ENCODE data around the gene NCAM1. TPM values are rescaled to one million over a fixed set of nuclear protein-coding genes. Genes with fewer than 3 reads are reported as not detected.

The NCAM1 gene
- total RNA-seq, 2 donors from 2014 or later, result 0.40 to 0.44 TPM

GRCh38 chr11:113090716-113091480 lies 129.7 kb downstream of the NCAM1 start:
- no peak for DNase-seq
- Mint-ChIP-seq H3K4me3 (no peak overlapping the region), H3K27me3 (peaks cover 28% of the 10 kb centered on the region), H3K4me1 (no peaks in the 10 kb centered on the region), H3K36me3 (ENCODE audit: low read depth) (no peaks in the 10 kb centered on the region), H3K27ac (no peak overlapping the region)
- H3K9me3 ChIP-seq (ENCODE audit: control insufficient read depth, low read length, poor library complexity, severe bottlenecking), result no peaks in the 10 kb centered on the region
- ATAC-seq, result no peak

GRCh38 chr11:113091481-113091780 lies 130.2 kb downstream of the NCAM1 start:
- no peak for ATAC-seq
- Mint-ChIP-seq H3K4me3 (no peak overlapping the region), H3K27me3 (peaks cover 28% of the 10 kb centered on the region), H3K4me1 (no peaks in the 10 kb centered on the region), H3K36me3 (ENCODE audit: low read depth) (no peaks in the 10 kb centered on the region), H3K27ac (no peak overlapping the region)
- H3K9me3 ChIP-seq (ENCODE audit: control insufficient read depth, low read length, poor library complexity, severe bottlenecking), result no peaks in the 10 kb centered on the region
- no peak for DNase-seq

- no peak for ATAC-seq
- Mint-ChIP-seq H3K27me3 (peaks cover 9% of the 10 kb centered on the region), H3K27ac (no peak overlapping the region), H3K4me3 (no peak overlapping the region), H3K36me3 (ENCODE audit: low read depth) (no peaks in the 10 kb centered on the region), H3K4me1 (no peaks in the 10 kb centered on the region)
- H3K9me3 ChIP-seq (ENCODE audit: control insufficient read depth, low read length, poor library complexity, severe bottlenecking), result no peaks in the 10 kb centered on the region
- no peak for DNase-seq
Observed at GRCh38 chr11:113096648-113097047, 135.4 kb downstream of the NCAM1 start.

- Mint-ChIP-seq H3K36me3 (ENCODE audit: low read depth) (no peaks in the 10 kb centered on the region), H3K27ac (no peak overlapping the region), H3K27me3 (peaks cover 29% of the 10 kb centered on the region), H3K4me1 (no peaks in the 10 kb centered on the region), H3K4me3 (no peak overlapping the region)
- DNase-seq (no peak), ATAC-seq (no peak)
- no peaks in the 10 kb centered on the region for H3K9me3 ChIP-seq (ENCODE audit: control insufficient read depth, low read length, poor library complexity, severe bottlenecking)
Observed at GRCh38 chr11:113103932-113104690, 142.9 kb downstream of the NCAM1 start.

GRCh38 chr11:113104691-113105251 lies 143.6 kb downstream of the NCAM1 start:
- no peak overlapping the region for H3K4me3 Mint-ChIP-seq
- ATAC-seq (no peak), DNase-seq (no peak)
- no peaks in the 10 kb centered on the region for H3K36me3 Mint-ChIP-seq (ENCODE audit: low read depth)
- no peak overlapping the region for H3K27ac Mint-ChIP-seq
- H3K9me3 ChIP-seq (ENCODE audit: control insufficient read depth, low read length, poor library complexity, severe bottlenecking), result no peaks in the 10 kb centered on the region
- H3K27me3 Mint-ChIP-seq, result peaks cover 36% of the 10 kb centered on the region
- H3K4me1 Mint-ChIP-seq, result no peaks in the 10 kb centered on the region

GRCh38 chr11:113105592-113105991 lies 144.4 kb downstream of the NCAM1 start:
- no peaks in the 10 kb centered on the region for H3K4me1 Mint-ChIP-seq
- no peaks in the 10 kb centered on the region for H3K36me3 Mint-ChIP-seq (ENCODE audit: low read depth)
- H3K27me3 Mint-ChIP-seq, result peaks cover 40% of the 10 kb centered on the region
- ATAC-seq (no peak), DNase-seq (no peak)
- H3K9me3 ChIP-seq (ENCODE audit: control insufficient read depth, low read length, poor library complexity, severe bottlenecking), result no peaks in the 10 kb centered on the region
- no peak overlapping the region for H3K27ac Mint-ChIP-seq
- no peak overlapping the region for H3K4me3 Mint-ChIP-seq

- ATAC-seq (no peak), DNase-seq (no peak)
- Mint-ChIP-seq H3K36me3 (ENCODE audit: low read depth) (no peaks in the 10 kb centered on the region), H3K4me3 (no peak overlapping the region), H3K4me1 (no peaks in the 10 kb centered on the region), H3K27me3 (peaks cover 40% of the 10 kb centered on the region), H3K27ac (no peak overlapping the region)
- H3K9me3 ChIP-seq (ENCODE audit: control insufficient read depth, low read length, poor library complexity, severe bottlenecking), result no peaks in the 10 kb centered on the region
Observed at GRCh38 chr11:113106507-113106906, 145.3 kb downstream of the NCAM1 start.

GRCh38 chr11:113110046-113110445 lies 148.8 kb downstream of the NCAM1 start:
- H3K9me3 ChIP-seq (ENCODE audit: control insufficient read depth, low read length, poor library complexity, severe bottlenecking), result no peaks in the 10 kb centered on the region
- DNase-seq, result no peak
- H3K36me3 Mint-ChIP-seq (ENCODE audit: low read depth), result no peaks in the 10 kb centered on the region
- H3K4me1 Mint-ChIP-seq, result no peaks in the 10 kb centered on the region
- no peak overlapping the region for H3K27ac Mint-ChIP-seq
- no peak overlapping the region for H3K4me3 Mint-ChIP-seq
- peaks cover 56% of the 10 kb centered on the region for H3K27me3 Mint-ChIP-seq
- no peak for ATAC-seq

GRCh38 chr11:113111156-113111555 lies 149.9 kb downstream of the NCAM1 start:
- H3K27me3 Mint-ChIP-seq, result peaks cover 53% of the 10 kb centered on the region
- no peak for DNase-seq
- no peaks in the 10 kb centered on the region for H3K9me3 ChIP-seq (ENCODE audit: control insufficient read depth, low read length, poor library complexity, severe bottlenecking)
- H3K36me3 Mint-ChIP-seq (ENCODE audit: low read depth), result no peaks in the 10 kb centered on the region
- H3K4me3 Mint-ChIP-seq, result no peak overlapping the region
- no peaks in the 10 kb centered on the region for H3K4me1 Mint-ChIP-seq
- no peak for ATAC-seq
- H3K27ac Mint-ChIP-seq, result no peak overlapping the region

- Mint-ChIP-seq H3K36me3 (ENCODE audit: low read depth) (no peaks in the 10 kb centered on the region), H3K27me3 (peaks cover 47% of the 10 kb centered on the region), H3K4me3 (no peak overlapping the region), H3K27ac (no peak overlapping the region), H3K4me1 (no peaks in the 10 kb centered on the region)
- ATAC-seq (no peak), DNase-seq (no peak)
- H3K9me3 ChIP-seq (ENCODE audit: control insufficient read depth, low read length, poor library complexity, severe bottlenecking), result no peaks in the 10 kb centered on the region
Observed at GRCh38 chr11:113112307-113112706, 151.1 kb downstream of the NCAM1 start.

- no peak overlapping the region for H3K4me3 Mint-ChIP-seq
- no peak for ATAC-seq
- no peaks in the 10 kb centered on the region for H3K9me3 ChIP-seq (ENCODE audit: control insufficient read depth, low read length, poor library complexity, severe bottlenecking)
- H3K4me1 Mint-ChIP-seq, result no peaks in the 10 kb centered on the region
- no peak for DNase-seq
- H3K27me3 Mint-ChIP-seq, result peaks cover 50% of the 10 kb centered on the region
- no peak overlapping the region for H3K27ac Mint-ChIP-seq
- no peaks in the 10 kb centered on the region for H3K36me3 Mint-ChIP-seq (ENCODE audit: low read depth)
Observed at GRCh38 chr11:113113801-113114704, 152.8 kb downstream of the NCAM1 start.

- H3K27me3 Mint-ChIP-seq, result peaks cover 44% of the 10 kb centered on the region
- H3K36me3 Mint-ChIP-seq (ENCODE audit: low read depth), result no peaks in the 10 kb centered on the region
- no peaks in the 10 kb centered on the region for H3K4me1 Mint-ChIP-seq
- H3K4me3 Mint-ChIP-seq, result no peak overlapping the region
- ATAC-seq (no peak), DNase-seq (no peak)
- no peak overlapping the region for H3K27ac Mint-ChIP-seq
- no peaks in the 10 kb centered on the region for H3K9me3 ChIP-seq (ENCODE audit: control insufficient read depth, low read length, poor library complexity, severe bottlenecking)
Observed at GRCh38 chr11:113114705-113115027, 153.4 kb downstream of the NCAM1 start.

GRCh38 chr11:113118104-113118503 lies 156.9 kb downstream of the NCAM1 start:
- Mint-ChIP-seq H3K4me3 (no peak overlapping the region), H3K27ac (no peak overlapping the region), H3K36me3 (ENCODE audit: low read depth) (peaks cover 2% of the 10 kb centered on the region), H3K4me1 (no peaks in the 10 kb centered on the region), H3K27me3 (peaks cover 41% of the 10 kb centered on the region)
- H3K9me3 ChIP-seq (ENCODE audit: control insufficient read depth, low read length, poor library complexity, severe bottlenecking), result no peaks in the 10 kb centered on the region
- ATAC-seq, result no peak
- no peak for DNase-seq

All from T-helper 17 cell (primary cell).